C1 segment of cervical spinal cord (tissue), 14 donors: ENCODE data around the gene SEMA3A.
"Not testable (repeated sequence)": the region's sequence is repeated elsewhere in the genome, so short reads cannot be mapped to it uniquely, and the experiment has no call there.

Experiments
- DNase-seq, 14 donors: peaks; one replicate each; lab custom pipeline; 2025; lab: John Stamatoyannopoulos, UW

Gene SEMA3A

GRCh38 chr7:84194484-84195271 lies at the start of gene SEMA3A:
Gene SEMA3A (minus strand): TSS chr7:84194789. CDS start chr7:84194586, 203 bp downstream.
- peak in 7 of 14 donors; percentile 19 to 36 (median 22) for DNase-seq

- not testable (repeated sequence) for DNase-seq
Measured at GRCh38 chr7:84243037-84243436, 48.4 kb upstream of the SEMA3A start.

GRCh38 chr7:84238596-84238995 lies 44.0 kb upstream of the SEMA3A start:
- no peak for DNase-seq

- no peak for DNase-seq
Measured at GRCh38 chr7:84237533-84238173, 43.1 kb upstream of the SEMA3A start.

DNA sequence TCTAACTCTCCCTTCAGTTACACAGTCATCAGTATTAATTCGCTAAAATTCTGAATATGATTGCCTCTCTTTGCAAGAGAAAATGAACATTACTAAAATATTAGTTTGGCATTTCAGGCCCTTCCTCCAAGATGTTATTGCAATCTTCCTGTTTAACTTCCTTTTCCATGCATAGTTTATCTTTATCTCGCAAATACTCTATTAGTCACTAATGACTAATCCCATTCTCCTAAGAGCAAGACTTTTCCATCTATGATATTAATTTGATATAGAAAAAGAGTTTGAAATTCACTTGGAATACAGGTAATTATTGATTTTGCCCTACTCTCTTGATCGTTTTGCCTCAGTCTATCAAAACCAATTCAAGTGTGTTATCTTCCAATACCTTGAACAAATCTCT lies 41.8 kb upstream of the SEMA3A start:
- no peak for DNase-seq

DNA sequence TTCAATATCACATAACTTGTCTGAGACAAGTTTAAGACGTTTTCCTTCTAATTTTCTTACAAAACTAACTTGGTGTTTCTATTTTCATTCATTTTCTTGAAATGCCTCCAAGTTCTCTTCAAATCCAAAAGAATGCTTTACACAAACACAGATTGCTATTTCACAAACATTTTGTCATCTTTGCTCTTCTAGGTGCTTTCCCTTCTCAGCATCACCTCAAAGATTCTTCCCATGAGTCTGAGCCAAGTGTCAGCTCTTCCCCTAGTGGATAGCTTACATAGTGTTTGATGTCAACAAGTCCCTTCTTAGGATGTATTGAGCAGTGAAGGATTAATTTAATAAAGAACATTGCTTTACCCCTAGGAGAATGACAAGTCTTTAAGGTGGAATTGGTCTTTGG lies 38.1 kb upstream of the SEMA3A start:
- DNase-seq = no peak

DNA sequence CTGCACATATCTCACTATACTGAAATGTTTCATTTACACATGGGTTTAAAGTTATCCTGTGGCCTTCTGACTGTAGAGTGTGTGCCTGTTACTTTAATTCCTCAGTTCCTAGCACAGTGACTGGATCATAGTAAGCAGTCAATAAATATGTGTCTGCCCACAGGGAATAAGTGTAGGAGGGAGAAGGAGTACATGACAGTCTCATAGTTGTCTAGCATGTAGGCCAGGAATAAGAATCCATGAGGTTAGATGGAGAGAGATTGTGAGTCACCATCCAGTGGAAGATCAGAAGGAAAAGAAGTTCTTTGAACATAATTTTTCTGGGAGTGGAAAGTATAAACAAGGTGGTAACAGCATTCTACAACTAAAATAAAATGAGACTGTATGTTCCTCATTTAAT lies 36.6 kb upstream of the SEMA3A start:
- DNase-seq = no peak

DNA sequence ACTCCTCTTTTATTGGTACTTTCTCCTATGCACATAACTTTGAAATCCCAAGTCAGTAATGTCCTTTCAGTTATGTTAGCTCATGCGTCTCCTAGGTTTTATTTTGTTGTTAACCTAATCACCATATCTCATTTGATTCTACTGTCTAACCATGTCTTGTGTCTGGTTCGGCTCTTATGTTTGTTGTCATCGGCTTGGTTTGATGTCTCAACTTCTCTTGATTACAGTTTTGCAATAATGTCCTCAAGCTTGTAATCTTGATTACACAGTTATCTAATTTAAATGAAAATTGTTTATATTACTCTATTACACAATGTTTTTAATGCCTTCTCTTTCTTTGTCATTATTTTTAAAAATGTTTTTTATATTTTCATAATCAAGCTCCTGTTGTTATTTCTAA lies 35.9 kb upstream of the SEMA3A start:
- no peak for DNase-seq

DNA sequence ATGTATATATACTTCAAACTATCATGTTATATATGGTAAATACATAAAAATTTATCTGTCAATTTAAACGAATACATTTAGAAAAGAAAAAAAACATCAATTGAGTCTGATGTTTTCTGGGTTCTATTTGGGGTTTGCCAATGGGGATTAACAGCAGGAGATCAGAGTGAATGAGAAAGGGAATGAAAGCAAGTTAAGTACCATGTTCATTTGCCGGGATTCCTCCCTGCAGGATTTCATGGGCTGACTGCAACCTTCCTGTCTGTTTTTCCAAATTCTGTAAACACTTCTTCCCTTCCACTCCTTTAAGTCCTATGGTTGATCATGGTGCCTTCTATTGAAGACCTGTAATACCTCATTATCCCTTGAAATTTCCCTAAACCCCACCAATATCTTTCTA lies 33.9 kb upstream of the SEMA3A start:
- DNase-seq = no peak

- no peak for DNase-seq
Measured at GRCh38 chr7:84226759-84227158, 32.2 kb upstream of the SEMA3A start.

DNA sequence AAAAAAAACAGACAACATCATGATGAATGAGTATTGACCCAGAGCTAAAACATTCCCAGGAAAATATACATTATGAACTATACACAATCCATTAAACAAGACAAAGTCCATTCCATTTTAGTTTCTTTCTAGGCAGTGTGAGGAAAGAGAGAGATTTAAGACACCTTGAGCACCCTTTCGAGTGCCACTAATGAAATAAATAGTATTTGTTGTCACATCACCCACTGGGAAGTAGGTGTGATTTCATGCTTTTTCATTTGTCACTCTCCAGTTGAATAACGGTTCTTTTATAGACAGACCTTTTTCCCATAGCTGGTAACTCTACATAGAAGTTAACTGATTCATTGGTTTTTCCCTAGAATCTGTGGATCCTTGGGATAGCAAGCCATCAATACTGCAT lies 29.9 kb upstream of the SEMA3A start:
- no peak for DNase-seq

DNA sequence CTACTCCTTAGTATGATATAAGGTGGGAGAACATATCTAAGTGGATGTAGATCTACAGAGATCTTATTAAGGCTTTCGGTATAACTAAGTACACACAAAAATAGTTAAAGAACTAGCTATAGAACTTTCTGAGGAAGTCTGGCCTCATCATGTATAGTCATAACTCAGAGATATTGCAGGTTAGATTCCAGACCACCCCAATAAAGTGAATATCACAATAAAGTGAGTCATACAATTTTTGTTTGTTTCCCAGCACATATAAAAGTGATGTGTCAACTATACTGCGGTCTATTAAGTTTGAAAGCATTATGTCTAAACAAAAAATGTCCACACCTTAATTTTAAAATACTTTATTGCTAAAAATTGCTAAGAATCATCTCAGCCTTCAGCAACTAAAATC lies 24.7 kb upstream of the SEMA3A start:
- DNase-seq = no peak

DNA sequence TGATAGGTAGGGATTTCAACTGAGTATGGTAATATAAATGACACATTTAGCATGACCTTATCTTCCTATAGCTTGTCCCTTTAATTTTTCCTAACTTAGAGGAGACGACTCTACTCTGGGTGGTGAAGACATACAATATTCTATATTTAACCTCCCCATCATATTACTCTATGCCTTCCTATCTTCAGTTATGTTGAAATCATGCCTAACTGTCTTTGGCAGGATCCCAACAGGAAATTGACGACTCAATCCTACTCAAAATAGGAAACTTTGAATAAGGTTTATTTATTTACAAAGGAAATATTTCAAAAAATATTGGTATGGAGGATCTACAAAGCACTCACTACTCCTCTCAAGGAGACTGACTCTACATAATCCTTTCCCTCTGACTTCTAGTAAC lies 24.1 kb upstream of the SEMA3A start:
- DNase-seq = no peak

- no peak for DNase-seq
Measured at GRCh38 chr7:84216472-84216871, 21.9 kb upstream of the SEMA3A start.

DNA sequence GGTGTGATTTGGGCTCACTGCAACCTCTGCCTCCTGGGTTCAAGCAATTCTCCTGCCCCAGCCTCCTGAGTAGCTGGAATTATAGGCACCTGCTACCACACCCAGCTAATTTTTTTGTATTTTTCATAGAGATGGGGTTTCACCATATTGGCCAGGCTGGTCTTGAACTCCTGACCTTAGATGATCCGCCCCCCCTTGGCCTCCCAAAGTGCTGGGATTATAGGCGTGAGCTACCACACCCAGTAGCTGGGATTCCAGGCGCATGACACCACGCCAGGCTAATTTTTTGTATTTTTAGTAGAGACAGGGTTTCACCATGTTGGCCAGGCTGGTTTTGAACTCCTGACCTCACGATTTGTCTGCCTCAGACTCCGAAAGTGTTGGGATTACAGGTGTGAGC lies 20.2 kb upstream of the SEMA3A start:
- not testable (repeated sequence) for DNase-seq

- DNase-seq = no peak
Measured at GRCh38 chr7:84210301-84210700, 15.7 kb upstream of the SEMA3A start.

GRCh38 chr7:84209006-84209405 lies 14.4 kb upstream of the SEMA3A start:
- no peak for DNase-seq

GRCh38 chr7:84207615-84208014 lies 13.0 kb upstream of the SEMA3A start:
- DNase-seq = no peak

GRCh38 chr7:84207025-84207424 lies 12.4 kb upstream of the SEMA3A start:
- DNase-seq = no peak

GRCh38 chr7:84204655-84205054 lies 10.1 kb upstream of the SEMA3A start:
- DNase-seq = no peak

DNA sequence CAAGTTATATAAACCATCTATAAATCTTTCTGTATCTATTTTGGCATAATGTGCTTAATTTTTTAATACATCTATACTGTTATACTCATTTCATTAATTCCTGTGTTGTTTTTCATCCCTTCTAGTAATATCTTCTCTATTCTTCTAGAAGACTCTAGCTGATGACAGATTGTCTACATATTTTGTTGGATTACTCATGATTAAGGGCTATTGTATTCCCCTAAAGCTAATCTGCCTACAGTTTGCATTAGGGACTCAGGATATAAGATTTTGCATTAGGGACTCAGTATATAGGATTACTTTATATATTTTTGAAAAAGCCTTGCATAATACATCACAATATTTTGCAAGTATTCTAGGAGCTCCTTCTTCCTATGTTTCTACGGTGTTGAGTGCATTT lies 8.3 kb upstream of the SEMA3A start:
- DNase-seq = no peak

GRCh38 chr7:84200859-84201258 lies 6.3 kb upstream of the SEMA3A start:
- DNase-seq = no peak

DNA sequence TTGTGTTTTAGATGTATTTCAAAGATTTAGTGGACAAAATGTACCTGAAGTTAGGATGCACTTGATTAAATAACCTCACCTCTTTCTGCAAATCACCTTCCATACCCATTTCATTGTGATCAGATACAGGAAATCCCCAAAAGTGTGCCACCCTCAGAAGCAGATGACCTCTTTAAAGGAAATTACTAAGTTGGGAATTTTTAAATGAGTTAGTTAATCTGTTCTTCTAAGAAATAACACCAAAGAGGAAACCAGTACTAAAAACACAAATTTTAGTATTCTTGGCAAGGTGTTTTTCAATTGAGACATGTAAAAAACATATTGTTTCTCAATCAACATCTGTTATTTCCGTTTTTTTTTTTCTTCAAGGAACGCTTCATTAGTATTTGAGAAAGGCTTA lies 4.6 kb upstream of the SEMA3A start:
- no peak for DNase-seq
